CD4-positive, alpha-beta T cell treated with Interleukin-10 for 1 hour (primary cell): ENCODE results near the gene MED27.

Experiments used
- DNase-seq: peaks from one replicate; pipeline ENCODE4 v3.0.0-alpha.2; 2020

Gene MED27

GRCh38 chr9:131912671-131913070, 167.0 kb downstream of the MED27 start:
- no peak for DNase-seq

- no peak for DNase-seq
Observed at GRCh38 chr9:131912069-131912468, 167.6 kb downstream of the MED27 start.

GRCh38 chr9:131910572-131910971, 169.1 kb downstream of the MED27 start:
- no peak for DNase-seq

- no peak for DNase-seq
Observed at GRCh38 chr9:131905144-131905543, 174.5 kb downstream of the MED27 start.

- no peak for DNase-seq
Observed at GRCh38 chr9:131899296-131900228, 180.1 kb downstream of the MED27 start.

GRCh38 chr9:131892902-131893500, 186.7 kb downstream of the MED27 start:
- no peak for DNase-seq

GRCh38 chr9:131892162-131892707, 187.4 kb downstream of the MED27 start:
- no peak for DNase-seq

GRCh38 chr9:131891598-131891997, 188.1 kb downstream of the MED27 start:
- no peak for DNase-seq

GRCh38 chr9:131889437-131890251, 190.0 kb downstream of the MED27 start:
- DNase-seq = no peak

- no peak for DNase-seq
Observed at GRCh38 chr9:131888923-131889322, 190.7 kb downstream of the MED27 start.

- no peak for DNase-seq
Observed at GRCh38 chr9:131887680-131888079, 192.0 kb downstream of the MED27 start.

GRCh38 chr9:131886826-131887225, 192.8 kb downstream of the MED27 start:
- no peak for DNase-seq

GRCh38 chr9:131885144-131885609, 194.5 kb downstream of the MED27 start:
- no peak for DNase-seq

- DNase-seq = no peak
Observed at GRCh38 chr9:131884222-131884621, 195.4 kb downstream of the MED27 start.

- no peak for DNase-seq
Observed at GRCh38 chr9:131880833-131881583, 198.7 kb downstream of the MED27 start.

GRCh38 chr9:131879911-131880290, 199.8 kb downstream of the MED27 start:
- no peak for DNase-seq

- DNase-seq = no peak
Observed at GRCh38 chr9:131879181-131879910, 200.3 kb downstream of the MED27 start.

- no peak for DNase-seq
Observed at GRCh38 chr9:131876486-131876885, 203.2 kb downstream of the MED27 start.

- no peak for DNase-seq
Observed at GRCh38 chr9:131875828-131876485, 203.7 kb downstream of the MED27 start.

GRCh38 chr9:131874916-131875670, 204.6 kb downstream of the MED27 start:
- no peak for DNase-seq
